Upper lobe of left lung (tissue), 6 donors: ENCODE data around the gene ZNG1B. TPM values are rescaled to one million over a fixed set of nuclear protein-coding genes. Genes with fewer than 3 reads are reported as not detected.
A peak's percentile ranks its signal among the peaks of the same experiment; 100 is the strongest.
"Not testable (repeated sequence)": the region's sequence is repeated elsewhere in the genome, so short reads cannot be mapped to it uniquely, and the experiment has no call there.

Experiments used
- ATAC-seq, 2 donors: fragments of 200-7000 bp; cut with Tn5 transposase; one replicate each; pipeline ENCODE4 v1.9.1; 2022; ENCODE audit warnings: mild to moderate bottlenecking in 2 of 2, moderate library complexity in 2 of 2; ENCODE audit not compliant: low FRiP score in 2 of 2
- DNase-seq, 2 donors: peaks; one replicate each; pipeline ENCODE4 v3.0.0-alpha.2; 2019 to 2020
- H3K27ac ChIP-seq, 4 donors: fragments of 200-600 bp; sonication (generic); one replicate each; pipeline ENCODE4 v1.5.1; 2016 to 2019
- H3K27me3 ChIP-seq, 4 donors: fragments of 200-600 bp; sonication (generic); one replicate each; pipeline ENCODE4 v1.5.1; 2017 to 2019
- H3K36me3 ChIP-seq, 4 donors: fragments of 200-600 bp; sonication (generic); one replicate each; pipeline ENCODE4 v1.5.1; 2016 to 2019
- H3K4me1 ChIP-seq, 4 donors: fragments of 200-600 bp; sonication (generic); one replicate each; pipeline ENCODE4 v1.5.1; 2018 to 2019
- H3K4me3 ChIP-seq, 4 donors: fragments of 200-600 bp; sonication (generic); one replicate each; pipeline ENCODE4 v1.5.1; 2017 to 2019; ENCODE audit warnings: mild to moderate bottlenecking in 2 of 4, moderate library complexity in 1 of 4
- H3K9me3 ChIP-seq, 4 donors: fragments of 200-600 bp; sonication (generic); one replicate each; pipeline ENCODE4 v1.5.1; 2018 to 2019
- WGBS, 2 donors: methylation state at CpG; one replicate each; pipeline ENCODE4 v1.1.5; 2017 to 2018; 5-methylcytosine and 5-hydroxymethylcytosine counted together
- total RNA-seq, 6 donors: library from RNA; depleted of rRNA in 4 of 6; stranded (reverse); fragments of >200 nt in 4 of 6; gene quantifications; one replicate each; pipeline versions ENCODE4 v1.1.0 to v1.2.1, GENCODE V29; 2016 to 2021
- donor health status: DM: no; HTN: no; CAD: no; lungs with moderate emphysema.
- donor health status: DM: no; HTN: yes; CAD: no; lungs with severe emphysema.

Gene ZNG1B
- total RNA-seq, 6 donors from 2014 or later = 14.1 to 46.1 (median 34.1) TPM

GRCh38 chr2:113433468-113433867, 4.0 kb upstream of the ZNG1B start:
- H3K36me3 ChIP-seq, H3K4me1 ChIP-seq, H3K27ac ChIP-seq, ATAC-seq, H3K9me3 ChIP-seq, DNase-seq, H3K27me3 ChIP-seq, H3K4me3 ChIP-seq: not testable (repeated sequence)

- peak in 1 of 2 donors; percentile 19 for DNase-seq
- H3K4me3 ChIP-seq, H3K36me3 ChIP-seq, H3K27me3 ChIP-seq, H3K9me3 ChIP-seq, H3K4me1 ChIP-seq, H3K27ac ChIP-seq, ATAC-seq: not testable (repeated sequence)
These were observed 28.3 kb downstream of the ZNG1B start for GRCh38 chr2:113465770-113466169.

- H3K4me1 ChIP-seq, H3K4me3 ChIP-seq, DNase-seq, H3K36me3 ChIP-seq, H3K9me3 ChIP-seq, H3K27me3 ChIP-seq, ATAC-seq, H3K27ac ChIP-seq: not testable (repeated sequence)
- 95 to 97% methylated on average over 17 to 19 of the region's 24 CpGs for WGBS, 2 donors
These were observed 39.3 kb downstream of the ZNG1B start for GRCh38 chr2:113476688-113477368.

- not testable (repeated sequence) for H3K4me1 ChIP-seq, H3K4me3 ChIP-seq, H3K27ac ChIP-seq, H3K36me3 ChIP-seq, H3K27me3 ChIP-seq, DNase-seq, H3K9me3 ChIP-seq, ATAC-seq
- WGBS, 2 donors = 98% methylated on average over 13 of the region's 13 CpGs; no CpG with 5 or more reads in 1 of the 2 donors
These were observed 59.0 kb downstream of the ZNG1B start for GRCh38 chr2:113496527-113496926.

- peaks cover 0 to 17% (median 13%) of the 10 kb centered on the region in 4 donors for H3K4me1 ChIP-seq
- H3K27me3 ChIP-seq = peaks cover 0 to 17% (median 5%) of the 10 kb centered on the region in 4 donors
- WGBS, 2 donors = 58 to 69% methylated on average over 2 to 3 of the region's 4 CpGs
- not testable (repeated sequence) for ATAC-seq, DNase-seq, H3K36me3 ChIP-seq, H3K9me3 ChIP-seq, H3K4me3 ChIP-seq, H3K27ac ChIP-seq
These were observed 60.9 kb downstream of the ZNG1B start, which contains the start of gene FOXD4L1 for GRCh38 chr2:113498365-113498764. Gene FOXD4L1 (plus strand): TSS chr2:113498665. CDS start chr2:113499257, 592 bp downstream.

- not testable (repeated sequence) for ATAC-seq, H3K4me3 ChIP-seq, H3K27ac ChIP-seq, H3K9me3 ChIP-seq, H3K36me3 ChIP-seq
- 19% methylated on average over 9 of the region's 62 CpGs; no CpG with 5 or more reads in 1 of the 2 donors for WGBS, 2 donors
- peaks cover 0 to 26% (median 9%) of the 10 kb centered on the region in 4 donors for H3K27me3 ChIP-seq
- peaks cover 0 to 24% (median 21%) of the 10 kb centered on the region in 4 donors for H3K4me1 ChIP-seq
- DNase-seq = peak in 1 of 2 donors; percentile 76
These were observed 61.8 kb downstream of the ZNG1B start for GRCh38 chr2:113499019-113499885.

GRCh38 chr2:113499886-113500722, 62.6 kb downstream of the ZNG1B start:
- Histone ChIP-seq H3K27me3 (peaks cover 0 to 27% (median 9%) of the 10 kb centered on the region in 4 donors), H3K4me1 (peaks cover 0 to 24% (median 21%) of the 10 kb centered on the region in 4 donors)
- not testable (repeated sequence) for H3K4me3 ChIP-seq, H3K36me3 ChIP-seq, H3K9me3 ChIP-seq, ATAC-seq, H3K27ac ChIP-seq
- peak in 1 of 2 donors; percentile 66 for DNase-seq
- whole genome bisulfite sequencing, 2 donors = 14% methylated on average over 7 of the region's 56 CpGs; no CpG with 5 or more reads in 1 of the 2 donors

- not testable (repeated sequence) for H3K9me3 ChIP-seq, H3K27ac ChIP-seq, DNase-seq, H3K4me3 ChIP-seq, ATAC-seq, H3K36me3 ChIP-seq
- WGBS, 2 donors = 21% methylated on average over 7 of the region's 8 CpGs; no CpG with 5 or more reads in 1 of the 2 donors
- Histone ChIP-seq H3K27me3 (peaks cover 0 to 27% (median 9%) of the 10 kb centered on the region in 4 donors), H3K4me1 (peaks cover 0 to 24% (median 21%) of the 10 kb centered on the region in 4 donors)
These were observed 63.2 kb downstream of the ZNG1B start for GRCh38 chr2:113500723-113501038.

- H3K9me3 ChIP-seq, H3K36me3 ChIP-seq, H3K27ac ChIP-seq: not testable (repeated sequence)
- 2% methylated on average over 9 of the region's 73 CpGs; no CpG with 5 or more reads in 1 of the 2 donors for WGBS, 2 donors
- Histone ChIP-seq H3K4me1 (peaks cover 0 to 24% (median 21%) of the 10 kb centered on the region in 4 donors), H3K4me3 (peak overlapping the region in 3 of 4 donors; percentile 8 to 53 (median 51)), H3K27me3 (peaks cover 0 to 27% (median 9%) of the 10 kb centered on the region in 4 donors)
- peak in 1 of 2 donors; percentile 61 for ATAC-seq
- peak in 1 of 2 donors; percentile 87 for DNase-seq
These were observed 65.0 kb downstream of the ZNG1B start for GRCh38 chr2:113502216-113503093.

- H3K9me3 ChIP-seq, H3K27ac ChIP-seq, H3K36me3 ChIP-seq: not testable (repeated sequence)
- peaks cover 0 to 24% (median 21%) of the 10 kb centered on the region in 4 donors for H3K4me1 ChIP-seq
- peaks cover 0 to 30% (median 9%) of the 10 kb centered on the region in 4 donors for H3K27me3 ChIP-seq
- ATAC-seq (peak in 1 of 2 donors; percentile 86), DNase-seq (peak in 1 of 2 donors; percentile 88)
- H3K4me3 ChIP-seq = peak overlapping the region in 3 of 4 donors; percentile 8 to 53 (median 51)
- no CpG with 5 or more reads among the region's 116 CpGs for WGBS, 2 donors
These were observed 65.9 kb downstream of the ZNG1B start for GRCh38 chr2:113503094-113504042.
